K562 (cell line): ENCODE measurements around the gene COX4I2. TPM values are rescaled to one million over a fixed set of nuclear protein-coding genes. Genes with fewer than 3 reads are reported as not detected.

Experiments used
- PTTG1 ChIP-seq: fragments of 450-650 bp; IDR thresholded peaks from 2 replicates; pipeline ENCODE4 v1.6.1; 2016; ENCODE audit warnings: low read depth, mild to moderate bottlenecking, missing genetic modification characterization, missing compliant biosample characterization
- polyA plus RNA-seq, 8 experiments: library from polyadenylated mRNA; depleted of rRNA in 4 of 8; stranded (reverse) in 5 of 8; unstranded in 3 of 8; fragments of >200 nt; fragmentation: Nextera tagmentation in 2 of 8; fragmentation: Illumina TruSeq in 1 of 8; extraction: Ambion mirVana in 2 of 8; extraction: Trizol in 1 of 8; gene quantifications; 2 replicates each; pipeline versions ENCODE4 v1.2.1 to v1.2.3, GENCODE V29; 2011 to 2014; ENCODE audit warnings: inconsistent platforms in 1 of 8, missing spikeins in 1 of 8
- total RNA-seq, 7 experiments: library from RNA; depleted of rRNA in 6 of 7; stranded (reverse); fragments of >200 nt in 6 of 7; fragmentation: Illumina TruSeq in 2 of 7; extraction: Trizol in 2 of 7; gene quantifications; 2 replicates each; pipeline versions ENCODE4 v1.2.1 to v1.2.3, GENCODE V29; 2011 to 2021; ENCODE audit warnings: low replicate concordance in 1 of 7
- TF ChIP-seq, protein P1 (sequence below): fragments of 200-600 bp; sonication (generic); IDR thresholded peaks from one replicate; pipeline ENCODE4 v1.6.1; 2012; ENCODE audit warnings: mild to moderate bottlenecking, low read depth, low read length, inconsistent platforms
- TF ChIP-seq, protein P2 (sequence below): conservative IDR thresholded peaks from 2 replicates; pipeline ENCODE4 v1.6.1; 2011; ENCODE audit warnings: low read depth, mild to moderate bottlenecking, low read length; ENCODE audit not compliant: control insufficient read depth
- TF ChIP-seq, protein P3 (sequence below): fragments of 250-450 bp; sonication (Bioruptor Pico); IDR thresholded peaks from 2 replicates; pipeline ENCODE4 v1.4.0; 2020

Gene COX4I2
- total and polyA plus RNA-seq, 9 of the 15 experiments (the other 6 are each of a cell fraction or from before 2014, with no cell fraction given), result not detected

DNA sequence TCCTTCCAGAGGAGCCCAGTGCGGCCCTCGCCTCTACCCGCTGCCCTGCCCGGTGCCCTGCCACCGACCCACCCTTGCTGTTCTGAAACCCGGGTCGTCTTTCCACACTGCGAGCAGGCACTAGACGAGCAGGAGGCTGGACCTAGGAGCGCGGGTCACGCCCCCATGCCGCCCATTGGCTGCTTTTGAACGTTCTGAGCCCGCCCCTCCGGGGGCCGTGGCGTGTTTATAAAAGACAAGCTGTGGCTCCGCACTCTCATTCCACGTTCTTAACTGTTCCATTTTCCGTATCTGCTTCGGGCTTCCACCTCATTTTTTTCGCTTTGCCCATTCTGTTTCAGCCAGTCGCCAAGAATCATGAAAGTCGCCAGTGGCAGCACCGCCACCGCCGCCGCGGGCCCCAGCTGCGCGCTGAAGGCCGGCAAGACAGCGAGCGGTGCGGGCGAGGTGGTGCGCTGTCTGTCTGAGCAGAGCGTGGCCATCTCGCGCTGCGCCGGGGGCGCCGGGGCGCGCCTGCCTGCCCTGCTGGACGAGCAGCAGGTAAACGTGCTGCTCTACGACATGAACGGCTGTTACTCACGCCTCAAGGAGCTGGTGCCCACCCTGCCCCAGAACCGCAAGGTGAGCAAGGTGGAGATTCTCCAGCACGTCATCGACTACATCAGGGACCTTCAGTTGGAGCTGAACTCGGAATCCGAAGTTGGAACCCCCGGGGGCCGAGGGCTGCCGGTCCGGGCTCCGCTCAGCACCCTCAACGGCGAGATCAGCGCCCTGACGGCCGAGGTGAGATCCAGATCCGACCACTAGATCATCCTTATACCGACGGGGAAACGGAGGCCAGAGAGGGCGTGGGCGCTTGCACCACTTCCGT lies 32.4 kb upstream of the COX4I2 start, which contains the start of gene ID1 (continued):
- TF ChIP-seq, protein P1, sequence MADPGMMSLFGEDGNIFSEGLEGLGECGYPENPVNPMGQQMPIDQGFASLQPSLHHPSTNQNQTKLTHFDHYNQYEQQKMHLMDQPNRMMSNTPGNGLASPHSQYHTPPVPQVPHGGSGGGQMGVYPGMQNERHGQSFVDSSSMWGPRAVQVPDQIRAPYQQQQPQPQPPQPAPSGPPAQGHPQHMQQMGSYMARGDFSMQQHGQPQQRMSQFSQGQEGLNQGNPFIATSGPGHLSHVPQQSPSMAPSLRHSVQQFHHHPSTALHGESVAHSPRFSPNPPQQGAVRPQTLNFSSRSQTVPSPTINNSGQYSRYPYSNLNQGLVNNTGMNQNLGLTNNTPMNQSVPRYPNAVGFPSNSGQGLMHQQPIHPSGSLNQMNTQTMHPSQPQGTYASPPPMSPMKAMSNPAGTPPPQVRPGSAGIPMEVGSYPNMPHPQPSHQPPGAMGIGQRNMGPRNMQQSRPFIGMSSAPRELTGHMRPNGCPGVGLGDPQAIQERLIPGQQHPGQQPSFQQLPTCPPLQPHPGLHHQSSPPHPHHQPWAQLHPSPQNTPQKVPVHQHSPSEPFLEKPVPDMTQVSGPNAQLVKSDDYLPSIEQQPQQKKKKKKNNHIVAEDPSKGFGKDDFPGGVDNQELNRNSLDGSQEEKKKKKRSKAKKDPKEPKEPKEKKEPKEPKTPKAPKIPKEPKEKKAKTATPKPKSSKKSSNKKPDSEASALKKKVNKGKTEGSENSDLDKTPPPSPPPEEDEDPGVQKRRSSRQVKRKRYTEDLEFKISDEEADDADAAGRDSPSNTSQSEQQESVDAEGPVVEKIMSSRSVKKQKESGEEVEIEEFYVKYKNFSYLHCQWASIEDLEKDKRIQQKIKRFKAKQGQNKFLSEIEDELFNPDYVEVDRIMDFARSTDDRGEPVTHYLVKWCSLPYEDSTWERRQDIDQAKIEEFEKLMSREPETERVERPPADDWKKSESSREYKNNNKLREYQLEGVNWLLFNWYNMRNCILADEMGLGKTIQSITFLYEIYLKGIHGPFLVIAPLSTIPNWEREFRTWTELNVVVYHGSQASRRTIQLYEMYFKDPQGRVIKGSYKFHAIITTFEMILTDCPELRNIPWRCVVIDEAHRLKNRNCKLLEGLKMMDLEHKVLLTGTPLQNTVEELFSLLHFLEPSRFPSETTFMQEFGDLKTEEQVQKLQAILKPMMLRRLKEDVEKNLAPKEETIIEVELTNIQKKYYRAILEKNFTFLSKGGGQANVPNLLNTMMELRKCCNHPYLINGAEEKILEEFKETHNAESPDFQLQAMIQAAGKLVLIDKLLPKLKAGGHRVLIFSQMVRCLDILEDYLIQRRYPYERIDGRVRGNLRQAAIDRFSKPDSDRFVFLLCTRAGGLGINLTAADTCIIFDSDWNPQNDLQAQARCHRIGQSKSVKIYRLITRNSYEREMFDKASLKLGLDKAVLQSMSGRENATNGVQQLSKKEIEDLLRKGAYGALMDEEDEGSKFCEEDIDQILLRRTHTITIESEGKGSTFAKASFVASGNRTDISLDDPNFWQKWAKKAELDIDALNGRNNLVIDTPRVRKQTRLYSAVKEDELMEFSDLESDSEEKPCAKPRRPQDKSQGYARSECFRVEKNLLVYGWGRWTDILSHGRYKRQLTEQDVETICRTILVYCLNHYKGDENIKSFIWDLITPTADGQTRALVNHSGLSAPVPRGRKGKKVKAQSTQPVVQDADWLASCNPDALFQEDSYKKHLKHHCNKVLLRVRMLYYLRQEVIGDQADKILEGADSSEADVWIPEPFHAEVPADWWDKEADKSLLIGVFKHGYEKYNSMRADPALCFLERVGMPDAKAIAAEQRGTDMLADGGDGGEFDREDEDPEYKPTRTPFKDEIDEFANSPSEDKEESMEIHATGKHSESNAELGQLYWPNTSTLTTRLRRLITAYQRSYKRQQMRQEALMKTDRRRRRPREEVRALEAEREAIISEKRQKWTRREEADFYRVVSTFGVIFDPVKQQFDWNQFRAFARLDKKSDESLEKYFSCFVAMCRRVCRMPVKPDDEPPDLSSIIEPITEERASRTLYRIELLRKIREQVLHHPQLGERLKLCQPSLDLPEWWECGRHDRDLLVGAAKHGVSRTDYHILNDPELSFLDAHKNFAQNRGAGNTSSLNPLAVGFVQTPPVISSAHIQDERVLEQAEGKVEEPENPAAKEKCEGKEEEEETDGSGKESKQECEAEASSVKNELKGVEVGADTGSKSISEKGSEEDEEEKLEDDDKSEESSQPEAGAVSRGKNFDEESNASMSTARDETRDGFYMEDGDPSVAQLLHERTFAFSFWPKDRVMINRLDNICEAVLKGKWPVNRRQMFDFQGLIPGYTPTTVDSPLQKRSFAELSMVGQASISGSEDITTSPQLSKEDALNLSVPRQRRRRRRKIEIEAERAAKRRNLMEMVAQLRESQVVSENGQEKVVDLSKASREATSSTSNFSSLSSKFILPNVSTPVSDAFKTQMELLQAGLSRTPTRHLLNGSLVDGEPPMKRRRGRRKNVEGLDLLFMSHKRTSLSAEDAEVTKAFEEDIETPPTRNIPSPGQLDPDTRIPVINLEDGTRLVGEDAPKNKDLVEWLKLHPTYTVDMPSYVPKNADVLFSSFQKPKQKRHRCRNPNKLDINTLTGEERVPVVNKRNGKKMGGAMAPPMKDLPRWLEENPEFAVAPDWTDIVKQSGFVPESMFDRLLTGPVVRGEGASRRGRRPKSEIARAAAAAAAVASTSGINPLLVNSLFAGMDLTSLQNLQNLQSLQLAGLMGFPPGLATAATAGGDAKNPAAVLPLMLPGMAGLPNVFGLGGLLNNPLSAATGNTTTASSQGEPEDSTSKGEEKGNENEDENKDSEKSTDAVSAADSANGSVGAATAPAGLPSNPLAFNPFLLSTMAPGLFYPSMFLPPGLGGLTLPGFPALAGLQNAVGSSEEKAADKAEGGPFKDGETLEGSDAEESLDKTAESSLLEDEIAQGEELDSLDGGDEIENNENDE, result no peak
- TF ChIP-seq PTTG1 (tag), result no peak
- TF ChIP-seq, protein P2, sequence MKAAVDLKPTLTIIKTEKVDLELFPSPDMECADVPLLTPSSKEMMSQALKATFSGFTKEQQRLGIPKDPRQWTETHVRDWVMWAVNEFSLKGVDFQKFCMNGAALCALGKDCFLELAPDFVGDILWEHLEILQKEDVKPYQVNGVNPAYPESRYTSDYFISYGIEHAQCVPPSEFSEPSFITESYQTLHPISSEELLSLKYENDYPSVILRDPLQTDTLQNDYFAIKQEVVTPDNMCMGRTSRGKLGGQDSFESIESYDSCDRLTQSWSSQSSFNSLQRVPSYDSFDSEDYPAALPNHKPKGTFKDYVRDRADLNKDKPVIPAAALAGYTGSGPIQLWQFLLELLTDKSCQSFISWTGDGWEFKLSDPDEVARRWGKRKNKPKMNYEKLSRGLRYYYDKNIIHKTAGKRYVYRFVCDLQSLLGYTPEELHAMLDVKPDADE, result no peak; the same call in 1 of the 2 replicates
- TF ChIP-seq, protein P3, sequence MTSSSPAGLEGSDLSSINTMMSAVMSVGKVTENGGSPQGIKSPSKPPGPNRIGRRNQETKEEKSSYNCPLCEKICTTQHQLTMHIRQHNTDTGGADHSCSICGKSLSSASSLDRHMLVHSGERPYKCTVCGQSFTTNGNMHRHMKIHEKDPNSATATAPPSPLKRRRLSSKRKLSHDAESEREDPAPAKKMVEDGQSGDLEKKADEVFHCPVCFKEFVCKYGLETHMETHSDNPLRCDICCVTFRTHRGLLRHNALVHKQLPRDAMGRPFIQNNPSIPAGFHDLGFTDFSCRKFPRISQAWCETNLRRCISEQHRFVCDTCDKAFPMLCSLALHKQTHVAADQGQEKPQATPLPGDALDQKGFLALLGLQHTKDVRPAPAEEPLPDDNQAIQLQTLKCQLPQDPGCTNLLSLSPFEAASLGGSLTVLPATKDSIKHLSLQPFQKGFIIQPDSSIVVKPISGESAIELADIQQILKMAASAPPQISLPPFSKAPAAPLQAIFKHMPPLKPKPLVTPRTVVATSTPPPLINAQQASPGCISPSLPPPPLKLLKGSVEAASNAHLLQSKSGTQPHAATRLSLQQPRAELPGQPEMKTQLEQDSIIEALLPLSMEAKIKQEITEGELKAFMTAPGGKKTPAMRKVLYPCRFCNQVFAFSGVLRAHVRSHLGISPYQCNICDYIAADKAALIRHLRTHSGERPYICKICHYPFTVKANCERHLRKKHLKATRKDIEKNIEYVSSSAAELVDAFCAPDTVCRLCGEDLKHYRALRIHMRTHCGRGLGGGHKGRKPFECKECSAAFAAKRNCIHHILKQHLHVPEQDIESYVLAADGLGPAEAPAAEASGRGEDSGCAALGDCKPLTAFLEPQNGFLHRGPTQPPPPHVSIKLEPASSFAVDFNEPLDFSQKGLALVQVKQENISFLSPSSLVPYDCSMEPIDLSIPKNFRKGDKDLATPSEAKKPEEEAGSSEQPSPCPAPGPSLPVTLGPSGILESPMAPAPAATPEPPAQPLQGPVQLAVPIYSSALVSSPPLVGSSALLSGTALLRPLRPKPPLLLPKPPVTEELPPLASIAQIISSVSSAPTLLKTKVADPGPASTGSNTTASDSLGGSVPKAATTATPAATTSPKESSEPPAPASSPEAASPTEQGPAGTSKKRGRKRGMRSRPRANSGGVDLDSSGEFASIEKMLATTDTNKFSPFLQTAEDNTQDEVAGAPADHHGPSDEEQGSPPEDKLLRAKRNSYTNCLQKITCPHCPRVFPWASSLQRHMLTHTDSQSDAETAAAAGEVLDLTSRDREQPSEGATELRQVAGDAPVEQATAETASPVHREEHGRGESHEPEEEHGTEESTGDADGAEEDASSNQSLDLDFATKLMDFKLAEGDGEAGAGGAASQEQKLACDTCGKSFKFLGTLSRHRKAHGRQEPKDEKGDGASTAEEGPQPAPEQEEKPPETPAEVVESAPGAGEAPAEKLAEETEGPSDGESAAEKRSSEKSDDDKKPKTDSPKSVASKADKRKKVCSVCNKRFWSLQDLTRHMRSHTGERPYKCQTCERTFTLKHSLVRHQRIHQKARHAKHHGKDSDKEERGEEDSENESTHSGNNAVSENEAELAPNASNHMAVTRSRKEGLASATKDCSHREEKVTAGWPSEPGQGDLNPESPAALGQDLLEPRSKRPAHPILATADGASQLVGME (CRISPR knock-in tag), result no peak
